Hepatocyte (in vitro differentiated cells): Measurements from ENCODE around the gene INPP5K.

ENCODE experiments used
- EZH2 ChIP-seq: fragments of 200-600 bp; sonication (generic); IDR thresholded peaks from 2 replicates; pipeline ENCODE4 v1.6.1; 2016; ENCODE audit warnings: antibody characterized with exemption, mild to moderate bottlenecking, borderline replicate concordance
- TF ChIP-seq, protein P1 (sequence below): fragments of 200-600 bp; sonication (generic); IDR thresholded peaks from 2 replicates; pipeline ENCODE4 v1.5.1; 2016; ENCODE audit warnings: antibody characterized with exemption, mild to moderate bottlenecking; ENCODE audit not compliant: poor library complexity

DNA sequence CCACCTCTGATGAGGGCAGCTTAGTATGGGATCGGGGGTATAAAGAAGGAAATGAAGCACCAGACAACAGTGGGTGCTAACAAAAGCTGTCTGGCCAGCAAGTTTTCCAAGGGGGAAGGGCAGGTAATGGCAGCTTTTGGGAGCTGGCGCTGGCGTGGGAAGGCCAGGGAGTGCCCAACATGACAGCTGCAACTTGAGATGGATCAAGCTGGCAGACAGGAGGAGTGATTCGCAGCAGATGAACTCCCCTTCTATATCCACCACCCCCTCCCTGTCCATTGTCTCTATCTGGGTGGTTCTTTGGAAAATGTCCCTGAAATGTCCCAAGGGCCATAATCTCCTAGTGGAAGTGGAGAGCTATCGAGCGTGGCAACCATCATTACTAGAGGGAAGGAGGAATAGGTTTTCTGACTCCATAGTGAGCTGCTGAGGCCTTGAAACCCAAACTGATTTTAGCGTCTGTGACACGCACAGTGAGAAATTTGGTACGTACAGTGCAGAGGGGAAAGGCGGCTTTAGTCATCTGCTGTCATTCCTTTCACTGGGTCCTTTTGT is 4.8 kb upstream of the INPP5K start:
- TF ChIP-seq, protein P1, sequence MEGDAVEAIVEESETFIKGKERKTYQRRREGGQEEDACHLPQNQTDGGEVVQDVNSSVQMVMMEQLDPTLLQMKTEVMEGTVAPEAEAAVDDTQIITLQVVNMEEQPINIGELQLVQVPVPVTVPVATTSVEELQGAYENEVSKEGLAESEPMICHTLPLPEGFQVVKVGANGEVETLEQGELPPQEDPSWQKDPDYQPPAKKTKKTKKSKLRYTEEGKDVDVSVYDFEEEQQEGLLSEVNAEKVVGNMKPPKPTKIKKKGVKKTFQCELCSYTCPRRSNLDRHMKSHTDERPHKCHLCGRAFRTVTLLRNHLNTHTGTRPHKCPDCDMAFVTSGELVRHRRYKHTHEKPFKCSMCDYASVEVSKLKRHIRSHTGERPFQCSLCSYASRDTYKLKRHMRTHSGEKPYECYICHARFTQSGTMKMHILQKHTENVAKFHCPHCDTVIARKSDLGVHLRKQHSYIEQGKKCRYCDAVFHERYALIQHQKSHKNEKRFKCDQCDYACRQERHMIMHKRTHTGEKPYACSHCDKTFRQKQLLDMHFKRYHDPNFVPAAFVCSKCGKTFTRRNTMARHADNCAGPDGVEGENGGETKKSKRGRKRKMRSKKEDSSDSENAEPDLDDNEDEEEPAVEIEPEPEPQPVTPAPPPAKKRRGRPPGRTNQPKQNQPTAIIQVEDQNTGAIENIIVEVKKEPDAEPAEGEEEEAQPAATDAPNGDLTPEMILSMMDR, result no peak
- TF ChIP-seq EZH2, result no peak
